GM12865 (cell line): Measurements from ENCODE around the gene CHD6.

ENCODE experiments used
- DNase-seq: peaks from one replicate; pipeline ENCODE4 v3.0.0; 2010; ENCODE audit warnings: low read depth
- H3K4me3 ChIP-seq: 2 replicates; pipeline ENCODE4 v1.5.1; 2011; ENCODE audit warnings: mild to moderate bottlenecking, low read depth, low read length, control low read depth
- TF ChIP-seq, protein P1 (sequence below): IDR thresholded peaks from 2 replicates; pipeline ENCODE4 v1.5.1; 2011; ENCODE audit warnings: low read length, control low read depth, low read depth, inconsistent platforms; ENCODE audit not compliant: insufficient read depth; ENCODE audit errors: missing control alignments

Gene CHD6

DNA sequence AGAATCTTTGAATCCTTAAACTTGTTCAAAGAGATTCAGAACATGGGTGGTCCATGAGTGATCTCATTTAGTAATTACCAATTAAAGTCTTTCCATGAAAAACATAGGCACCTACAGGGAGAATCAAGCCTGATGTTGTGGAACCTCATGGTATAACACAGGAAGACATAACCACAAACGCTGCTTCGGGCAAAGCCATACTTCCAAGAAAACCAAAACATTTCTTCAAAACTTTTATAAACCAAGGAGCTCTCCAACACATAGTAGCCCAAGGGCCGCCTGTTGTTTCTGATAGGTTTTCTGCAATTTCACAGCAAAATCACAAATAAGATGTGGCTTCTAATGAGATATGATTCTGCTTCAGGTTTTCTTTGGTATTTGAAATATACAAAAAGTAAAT lies 2.5 kb downstream of the CHD6 start:
- no peak for DNase-seq
- TF ChIP-seq, protein P1, sequence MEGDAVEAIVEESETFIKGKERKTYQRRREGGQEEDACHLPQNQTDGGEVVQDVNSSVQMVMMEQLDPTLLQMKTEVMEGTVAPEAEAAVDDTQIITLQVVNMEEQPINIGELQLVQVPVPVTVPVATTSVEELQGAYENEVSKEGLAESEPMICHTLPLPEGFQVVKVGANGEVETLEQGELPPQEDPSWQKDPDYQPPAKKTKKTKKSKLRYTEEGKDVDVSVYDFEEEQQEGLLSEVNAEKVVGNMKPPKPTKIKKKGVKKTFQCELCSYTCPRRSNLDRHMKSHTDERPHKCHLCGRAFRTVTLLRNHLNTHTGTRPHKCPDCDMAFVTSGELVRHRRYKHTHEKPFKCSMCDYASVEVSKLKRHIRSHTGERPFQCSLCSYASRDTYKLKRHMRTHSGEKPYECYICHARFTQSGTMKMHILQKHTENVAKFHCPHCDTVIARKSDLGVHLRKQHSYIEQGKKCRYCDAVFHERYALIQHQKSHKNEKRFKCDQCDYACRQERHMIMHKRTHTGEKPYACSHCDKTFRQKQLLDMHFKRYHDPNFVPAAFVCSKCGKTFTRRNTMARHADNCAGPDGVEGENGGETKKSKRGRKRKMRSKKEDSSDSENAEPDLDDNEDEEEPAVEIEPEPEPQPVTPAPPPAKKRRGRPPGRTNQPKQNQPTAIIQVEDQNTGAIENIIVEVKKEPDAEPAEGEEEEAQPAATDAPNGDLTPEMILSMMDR, result no peak
- H3K4me3 ChIP-seq, result no peak overlapping the region

DNA sequence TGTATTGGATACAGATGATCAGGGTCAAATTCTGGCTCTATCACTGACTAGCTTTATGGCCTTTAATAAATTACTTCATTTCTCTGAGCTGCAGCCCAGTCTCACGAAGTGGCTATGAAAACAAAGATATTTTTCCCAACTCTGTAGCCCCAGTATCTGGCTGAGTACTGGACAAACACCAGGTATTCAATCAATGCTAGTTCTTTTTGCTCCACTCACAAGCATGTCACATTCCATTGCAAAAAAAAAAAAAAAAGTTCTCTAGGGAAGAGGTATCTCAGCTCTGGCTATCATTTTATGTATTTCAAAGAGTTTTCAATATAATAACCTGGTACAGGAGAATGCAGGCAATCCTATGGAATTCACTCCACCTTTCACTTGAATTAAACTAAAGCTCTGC lies 3.1 kb downstream of the CHD6 start:
- H3K4me3 ChIP-seq, result no peak overlapping the region
- no peak for DNase-seq
- TF ChIP-seq, protein P1, result no peak

DNA sequence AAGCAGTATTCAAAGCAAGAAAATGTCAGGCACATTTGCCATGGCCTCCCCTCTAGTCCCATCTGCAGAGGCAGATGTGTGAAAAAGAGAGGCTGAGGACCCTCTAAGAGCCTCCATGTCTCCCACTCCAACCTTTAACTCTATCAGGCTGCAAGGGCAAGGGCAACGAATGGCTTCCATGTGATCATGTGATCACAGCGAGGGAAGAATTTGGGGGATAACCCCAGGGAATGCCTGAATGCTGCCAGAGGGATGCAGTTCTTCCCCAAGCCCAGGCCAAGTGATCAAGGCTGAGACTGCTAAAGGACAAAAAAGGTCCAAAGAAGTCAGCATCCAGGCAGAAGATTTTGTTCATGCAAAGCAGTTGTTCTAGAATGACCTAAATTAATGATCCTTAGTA lies 4.9 kb downstream of the CHD6 start:
- DNase-seq, result no peak
- TF ChIP-seq, protein P1, result no peak
- H3K4me3 ChIP-seq, result no peak overlapping the region

DNA sequence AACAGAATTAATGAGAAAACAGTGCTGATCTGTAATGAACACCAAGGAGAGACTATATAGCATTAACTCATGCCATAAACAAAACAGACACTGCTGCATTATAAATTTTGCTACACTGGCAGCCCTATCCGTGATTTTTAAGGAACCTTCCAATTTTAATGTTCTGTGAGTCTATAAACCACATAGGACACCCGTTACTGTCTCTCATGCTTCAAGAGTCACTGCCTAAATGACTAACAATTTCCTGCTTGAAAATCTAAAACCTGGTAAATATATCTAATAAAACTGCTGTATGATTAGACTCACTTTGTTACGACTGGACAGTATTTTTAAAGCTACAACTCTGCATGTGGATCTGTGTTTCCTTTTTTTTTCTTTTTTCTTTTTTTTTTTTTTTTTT lies 8.7 kb downstream of the CHD6 start:
- DNase-seq, result peak; percentile 24
- no peak overlapping the region for H3K4me3 ChIP-seq
- TF ChIP-seq, protein P1, result no peak

DNA sequence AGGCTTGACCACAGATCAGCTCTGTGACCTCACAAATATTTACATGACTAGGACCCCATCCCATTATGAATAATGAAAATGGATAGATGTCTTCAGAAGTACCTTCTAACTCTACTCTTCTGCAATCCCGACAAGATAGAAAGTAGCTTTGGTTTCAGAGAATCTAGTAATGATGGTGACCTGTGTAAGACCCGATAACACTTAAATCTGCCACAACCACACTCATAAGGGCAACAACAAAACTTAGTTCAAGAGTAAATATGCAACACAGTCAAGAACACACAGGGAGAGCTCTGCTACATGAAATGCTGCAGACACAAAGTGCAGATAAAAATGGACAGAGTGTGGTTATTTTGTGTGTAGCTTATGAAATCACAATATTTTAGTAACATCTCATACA lies 9.6 kb downstream of the CHD6 start:
- DNase-seq, result peak; percentile 47
- TF ChIP-seq, protein P1, result no peak
- no peak overlapping the region for H3K4me3 ChIP-seq

DNA sequence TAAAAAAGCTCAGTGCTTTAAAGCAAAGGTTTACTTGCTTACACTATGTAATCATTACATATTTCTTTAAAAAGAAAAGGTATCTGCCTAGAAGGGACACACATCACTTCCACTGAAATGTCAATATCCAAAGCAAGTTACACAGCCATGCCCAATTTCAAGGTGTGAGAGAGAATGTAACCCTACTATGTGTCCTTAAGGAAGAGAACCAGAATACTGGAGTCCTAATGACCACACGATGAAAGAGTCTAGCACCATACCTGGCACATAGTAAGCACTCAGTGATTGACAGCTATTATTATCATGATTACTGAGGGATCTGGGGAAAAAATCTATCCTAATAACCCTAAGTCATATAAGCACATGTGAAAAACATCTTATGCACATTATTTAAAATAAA lies 10.4 kb downstream of the CHD6 start:
- H3K4me3 ChIP-seq, result no peak overlapping the region
- no peak for DNase-seq
- TF ChIP-seq, protein P1, result no peak

DNA sequence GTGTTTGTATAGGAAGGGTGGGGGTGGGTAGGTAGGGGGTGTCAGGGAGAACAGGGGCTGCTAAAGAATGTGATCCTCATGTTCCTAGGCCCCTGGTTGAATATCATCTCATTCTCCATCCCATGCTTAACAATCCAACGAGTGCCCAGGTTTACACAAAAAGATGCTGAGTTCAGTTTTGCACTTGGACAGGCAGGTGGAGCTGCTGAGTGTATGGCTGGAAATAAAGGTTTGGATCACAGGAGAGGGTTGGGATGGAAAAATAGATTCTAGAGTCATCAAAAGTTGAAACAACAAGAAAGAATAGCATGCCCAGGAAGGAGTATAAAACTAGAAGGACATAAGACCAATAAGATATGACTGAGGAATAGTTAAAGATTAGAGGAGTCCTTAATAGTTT lies 14.2 kb downstream of the CHD6 start:
- no peak overlapping the region for H3K4me3 ChIP-seq
- TF ChIP-seq, protein P1, result no peak
- no peak for DNase-seq
